Activated CD4-positive, alpha-beta T cell treated with anti-CD3 and anti-CD28 coated beads, Interleukin-10, Interleukin-2, amounts not matched to agents 100 ng/mL and 50 ng/mL, durations not matched to agents 16 hours and 8 hours (primary cell): ENCODE measurements around the gene CNTNAP2.

Experiments used
- DNase-seq: peaks from one replicate; pipeline ENCODE4 v3.0.0-alpha.2; 2020

CNTNAP2 gene

GRCh38 chr7:146701166-146701565 lies 584.6 kb downstream of the CNTNAP2 start:
- no peak for DNase-seq

- DNase-seq: no peak
Observed at GRCh38 chr7:146702898-146703297, 586.3 kb downstream of the CNTNAP2 start.

- no peak for DNase-seq
Observed at GRCh38 chr7:146709451-146710027, 592.9 kb downstream of the CNTNAP2 start.

GRCh38 chr7:146713205-146713604 lies 596.6 kb downstream of the CNTNAP2 start:
- DNase-seq: no peak

- DNase-seq: peak; percentile 1
Observed at GRCh38 chr7:146713934-146714333, 597.3 kb downstream of the CNTNAP2 start.

- DNase-seq: no peak
Observed at GRCh38 chr7:146720195-146720594, 603.6 kb downstream of the CNTNAP2 start.

GRCh38 chr7:146722986-146723385 lies 606.4 kb downstream of the CNTNAP2 start:
- no peak for DNase-seq

- DNase-seq: no peak
Observed at GRCh38 chr7:146725520-146725919, 608.9 kb downstream of the CNTNAP2 start.

- no peak for DNase-seq
Observed at GRCh38 chr7:146728141-146728540, 611.5 kb downstream of the CNTNAP2 start.

GRCh38 chr7:146728611-146729010 lies 612.0 kb downstream of the CNTNAP2 start:
- no peak for DNase-seq

GRCh38 chr7:146731185-146731584 lies 614.6 kb downstream of the CNTNAP2 start:
- DNase-seq: no peak

GRCh38 chr7:146735992-146736391 lies 619.4 kb downstream of the CNTNAP2 start:
- DNase-seq: no peak

- no peak for DNase-seq
Observed at GRCh38 chr7:146736446-146737190, 620.0 kb downstream of the CNTNAP2 start.

GRCh38 chr7:146740039-146740438 lies 623.4 kb downstream of the CNTNAP2 start:
- DNase-seq: no peak

GRCh38 chr7:146741911-146742310 lies 625.3 kb downstream of the CNTNAP2 start:
- no peak for DNase-seq

- no peak for DNase-seq
Observed at GRCh38 chr7:146754385-146754784, 637.8 kb downstream of the CNTNAP2 start.

- DNase-seq: no peak
Observed at GRCh38 chr7:146755585-146755984, 639.0 kb downstream of the CNTNAP2 start.

- DNase-seq: no peak
Observed at GRCh38 chr7:146764458-146764857, 647.9 kb downstream of the CNTNAP2 start.

GRCh38 chr7:146768957-146769356 lies 652.4 kb downstream of the CNTNAP2 start:
- DNase-seq: no peak

GRCh38 chr7:146772601-146773000 lies 656.0 kb downstream of the CNTNAP2 start:
- DNase-seq: peak; percentile 1

- no peak for DNase-seq
Observed at GRCh38 chr7:146773506-146773905, 656.9 kb downstream of the CNTNAP2 start.

GRCh38 chr7:146781352-146782116 lies 664.9 kb downstream of the CNTNAP2 start:
- DNase-seq: no peak

- no peak for DNase-seq
Observed at GRCh38 chr7:146787266-146787665, 670.7 kb downstream of the CNTNAP2 start.

- DNase-seq: no peak
Observed at GRCh38 chr7:146788008-146788407, 671.4 kb downstream of the CNTNAP2 start.
